GM21528 (cell line): ENCODE results near the gene WDR33.

ENCODE experiments used
- ATAC-seq: cut with Tn5 transposase; IDR thresholded peaks from one replicate; pipeline ENCODE4 v1.9.1; 2021; ENCODE audit warnings: mild to moderate bottlenecking, moderate library complexity; ENCODE audit not compliant: unreplicated experiment, low FRiP score

Gene WDR33

DNA sequence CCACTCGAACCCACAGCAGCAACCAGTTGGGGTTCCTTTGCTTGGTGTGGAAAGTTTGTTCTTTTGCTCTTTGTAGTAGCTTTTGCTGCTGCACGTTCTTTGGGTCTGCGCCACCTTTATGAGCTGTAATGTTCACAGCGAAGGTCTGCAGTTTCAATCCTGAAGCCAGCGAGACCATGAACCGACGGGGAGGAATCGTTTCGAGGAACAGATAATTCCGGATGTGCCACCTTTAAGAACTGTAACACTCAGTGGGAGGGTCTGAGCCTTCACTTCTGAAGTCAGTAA is 150.7 kb downstream of the WDR33 start:
- ATAC-seq = no peak

DNA sequence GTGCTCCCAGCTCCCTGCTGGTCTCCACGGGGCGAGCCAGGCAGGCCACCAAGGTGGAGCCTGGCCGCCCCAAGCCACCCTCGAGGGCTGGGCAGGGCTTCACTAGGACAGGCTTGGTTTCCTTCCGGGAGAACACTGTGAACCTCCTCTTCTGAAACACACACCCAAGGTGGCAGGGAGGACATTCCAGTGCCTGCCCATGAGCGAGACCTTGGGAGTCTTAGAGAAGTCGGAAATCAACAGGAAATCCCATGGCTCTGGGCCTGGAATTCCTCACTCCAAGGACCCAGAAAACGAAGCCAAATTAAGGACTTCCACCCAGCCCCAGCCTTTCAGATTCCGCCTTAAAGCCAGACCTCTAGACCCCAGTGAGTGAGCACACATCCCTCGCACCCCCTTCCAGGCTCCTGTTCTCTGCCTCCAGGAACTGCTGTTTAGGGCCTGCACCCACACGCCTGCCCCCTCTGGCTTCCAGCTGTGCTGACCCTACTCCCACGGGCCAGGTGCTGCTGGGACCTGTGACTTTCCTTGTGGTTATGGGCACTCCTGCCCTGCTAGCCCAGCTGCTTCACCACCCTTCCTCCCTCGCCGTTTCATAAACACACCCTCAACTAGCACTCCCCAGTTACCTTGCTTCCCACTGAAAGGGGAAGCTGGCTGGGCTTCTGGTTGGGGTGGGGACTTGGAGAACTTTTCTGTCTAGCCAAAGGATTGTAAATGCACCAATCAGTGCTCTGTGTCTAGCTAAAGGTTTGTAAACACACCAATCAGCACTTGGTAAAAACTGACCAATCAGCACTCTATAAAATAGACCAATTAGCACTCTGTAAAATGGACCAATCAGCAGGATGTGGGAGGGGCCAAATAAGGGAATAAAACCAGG is 151.3 kb downstream of the WDR33 start:
- no peak for ATAC-seq

DNA sequence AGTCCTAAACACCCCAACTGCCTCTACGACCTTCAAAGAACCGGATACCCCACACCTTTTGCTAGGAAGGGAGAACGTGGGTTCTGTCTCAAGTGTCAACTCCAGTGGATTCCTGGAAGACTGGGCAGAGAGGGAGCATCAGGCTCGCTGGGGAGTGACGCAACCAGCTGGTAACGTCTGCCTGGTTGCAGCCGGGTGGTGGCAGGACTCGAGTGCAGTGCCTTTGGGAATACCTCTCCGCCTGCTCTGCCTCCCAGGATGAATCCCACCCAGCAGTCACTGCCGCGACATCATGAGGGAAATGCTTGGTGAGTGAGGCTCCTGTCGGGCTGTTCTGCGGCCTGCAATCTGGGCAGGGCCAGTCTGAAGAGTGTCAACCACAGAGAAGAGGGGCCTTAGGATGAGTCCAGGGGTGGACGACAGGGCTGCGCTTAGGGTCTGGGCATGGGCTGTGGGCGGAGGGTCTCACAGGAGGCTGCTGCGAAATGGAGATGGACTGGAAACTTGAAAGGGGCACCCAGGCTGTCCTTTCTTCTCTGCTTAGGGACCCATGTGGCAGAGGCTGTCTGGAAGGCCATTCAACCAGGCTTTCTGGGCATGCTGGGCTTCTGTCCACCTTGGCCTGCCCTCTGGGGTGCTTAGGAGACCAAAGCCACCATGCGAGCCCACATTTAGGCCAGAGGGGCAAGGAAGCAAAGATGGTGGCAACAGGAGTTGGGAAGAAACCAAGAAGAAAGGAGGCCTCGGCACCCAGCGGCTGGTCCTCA is 152.1 kb downstream of the WDR33 start:
- ATAC-seq = no peak

DNA sequence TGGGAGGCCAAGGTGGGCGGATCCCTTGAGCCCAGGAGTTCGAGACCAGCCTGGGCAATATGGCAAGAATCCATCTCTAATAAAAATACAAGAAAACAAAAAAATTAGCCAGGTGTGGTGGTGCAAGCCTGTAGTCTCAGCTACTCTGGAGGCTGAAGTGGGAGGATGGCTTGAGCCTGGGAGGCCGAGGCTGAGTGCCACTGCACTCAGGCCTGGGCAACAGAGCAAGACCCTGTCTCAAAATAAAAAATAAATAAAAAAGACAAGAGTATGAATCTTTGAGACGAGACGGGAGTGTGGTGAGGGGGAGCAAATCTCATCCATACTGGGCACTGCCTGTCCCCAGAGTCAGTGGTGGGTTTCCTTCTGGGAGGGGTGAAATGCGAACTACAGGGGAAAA is 152.8 kb downstream of the WDR33 start:
- ATAC-seq = no peak

DNA sequence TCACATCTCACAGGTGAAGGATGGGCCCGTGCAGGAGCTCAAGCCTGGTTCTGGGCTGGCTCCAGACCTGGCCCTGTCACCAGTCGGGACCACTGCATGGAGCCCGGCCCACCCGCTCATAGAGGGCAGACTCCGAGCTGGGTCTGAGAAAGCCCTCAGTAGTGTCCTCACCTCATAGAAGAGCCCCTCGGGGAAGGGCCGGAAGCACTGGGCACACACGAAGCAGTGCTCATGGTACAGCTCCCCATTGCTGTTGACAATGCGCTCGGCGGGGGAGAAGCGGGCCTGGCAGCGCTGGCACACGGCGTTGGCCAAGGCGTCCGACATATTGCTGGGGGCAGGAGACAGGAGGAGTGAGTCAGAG is 153.8 kb downstream of the WDR33 start:
- no peak for ATAC-seq

DNA sequence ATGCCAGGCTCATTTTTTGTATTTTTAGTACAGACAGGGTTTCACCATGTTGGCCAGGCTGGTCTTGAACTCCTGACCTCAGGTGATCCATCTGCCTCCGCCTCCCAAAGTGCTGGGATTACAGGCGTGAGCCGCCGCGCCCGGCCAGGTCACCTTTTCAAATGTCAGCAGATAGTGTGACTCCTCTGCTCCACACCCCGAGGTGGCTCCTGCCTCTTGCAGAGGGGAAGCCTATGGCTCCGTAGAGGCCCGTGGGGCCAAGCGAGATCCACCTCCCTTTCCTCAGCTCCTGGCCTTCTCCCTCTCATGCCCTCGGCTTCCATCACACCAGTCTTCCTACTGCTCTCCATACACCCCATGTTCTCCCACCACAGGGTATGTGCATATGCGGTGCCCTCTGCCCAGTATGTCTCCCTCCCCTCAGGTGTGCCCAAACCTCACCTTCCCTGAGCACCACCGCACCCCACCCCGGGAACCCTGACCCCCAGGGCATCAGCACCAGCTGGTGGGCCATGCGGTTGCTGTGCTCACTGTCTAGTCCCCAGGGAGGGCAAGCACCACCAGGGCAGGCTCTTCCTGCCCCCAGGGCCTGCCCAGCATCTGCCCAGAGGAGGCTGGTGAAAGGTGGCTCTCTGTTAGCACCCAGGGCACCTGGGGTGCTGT is 154.3 kb downstream of the WDR33 start:
- ATAC-seq = no peak

DNA sequence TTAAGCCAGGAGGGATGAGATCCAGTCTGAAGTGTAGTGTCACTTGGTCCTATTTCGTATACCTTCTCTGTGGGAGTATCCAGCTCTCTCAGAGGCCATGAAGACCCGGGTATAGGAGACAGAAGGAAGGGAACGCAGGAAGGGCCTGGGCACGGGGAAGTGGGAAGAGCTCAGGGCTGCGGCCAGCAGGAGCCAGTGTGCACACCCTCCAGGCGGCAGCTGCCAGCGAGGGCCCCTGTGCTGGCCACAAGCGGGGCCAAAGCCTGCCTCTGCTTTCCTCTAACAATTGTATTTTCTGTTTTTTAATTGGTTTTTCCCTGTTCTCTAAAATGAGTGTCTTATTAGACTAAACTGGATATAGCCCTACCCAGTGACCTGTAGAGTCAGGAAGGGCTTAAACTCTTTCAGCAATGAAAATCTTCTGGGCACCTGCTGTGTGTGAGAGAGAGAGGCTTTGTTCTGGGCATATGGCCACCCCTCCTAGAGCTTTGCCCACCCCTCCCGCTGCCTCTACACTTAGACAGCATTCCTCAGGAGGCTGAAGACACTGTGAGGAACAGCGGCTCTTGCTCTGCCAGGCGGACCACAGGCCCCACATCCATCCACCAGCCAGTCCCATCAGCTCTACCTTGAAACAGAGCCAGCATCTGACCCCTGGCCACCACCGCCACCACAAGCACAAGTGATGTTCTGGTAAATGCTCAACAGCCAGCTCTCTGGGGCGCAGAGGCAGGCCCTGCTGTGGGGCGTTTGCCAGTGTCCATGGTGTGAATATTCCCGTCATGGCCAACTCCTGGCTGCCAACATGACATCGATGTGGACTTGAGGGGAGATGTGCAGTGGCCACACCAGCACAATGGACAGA is 155.5 kb downstream of the WDR33 start:
- no peak for ATAC-seq

DNA sequence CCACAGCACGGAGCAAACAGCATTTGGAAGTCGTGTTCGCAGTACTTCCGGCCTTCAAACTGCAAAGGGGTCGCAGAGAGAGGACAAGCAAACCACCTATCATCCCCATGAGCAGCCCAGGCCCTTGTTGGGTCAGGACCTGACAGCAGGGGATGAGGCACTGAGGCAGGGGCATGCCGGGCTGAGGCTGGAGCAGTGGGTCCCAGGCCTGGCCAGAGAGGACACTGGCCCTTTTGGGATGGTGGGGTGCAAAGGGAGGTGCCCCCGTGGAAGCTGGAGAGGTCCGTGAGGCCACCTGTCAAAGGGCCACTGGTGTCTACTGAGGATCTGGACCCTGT is 156.2 kb downstream of the WDR33 start:
- no peak for ATAC-seq

DNA sequence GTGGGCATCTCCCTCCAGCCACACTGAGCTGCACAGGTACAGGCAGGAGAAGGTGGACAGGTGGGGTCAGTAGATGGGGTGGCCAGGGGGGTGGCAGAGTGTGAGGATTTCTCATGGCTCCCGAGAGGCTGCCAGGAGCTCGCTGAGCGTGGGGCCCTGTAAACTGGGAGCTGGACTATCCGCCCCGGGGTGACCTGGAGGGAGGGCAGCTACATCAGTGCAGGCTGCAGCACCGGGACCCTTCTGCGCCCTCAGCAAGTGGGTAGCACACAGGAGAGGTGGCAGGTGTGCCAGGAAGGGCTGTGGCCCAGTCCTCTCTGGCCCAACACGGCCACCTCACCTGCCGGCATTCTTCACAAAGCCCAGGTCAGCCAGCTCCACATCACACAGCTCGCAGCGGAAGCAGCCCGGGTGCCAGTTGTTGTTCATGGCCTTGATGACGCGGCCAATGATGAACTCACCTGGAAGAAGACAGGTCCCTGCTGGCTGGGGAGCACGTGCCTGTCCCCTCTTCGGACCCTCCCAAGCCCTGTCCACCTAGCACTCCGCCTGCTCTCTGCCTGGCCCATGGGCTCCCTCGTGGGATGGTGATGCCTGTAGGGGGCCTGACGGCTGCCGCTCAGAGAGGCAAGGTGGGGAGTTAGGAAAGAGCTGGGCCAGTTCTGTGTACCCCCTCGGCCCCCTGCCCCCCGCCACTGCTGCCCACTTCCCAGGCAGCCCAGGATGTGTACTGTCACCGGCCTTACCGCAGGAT is 156.7 kb downstream of the WDR33 start:
- ATAC-seq = no peak

DNA sequence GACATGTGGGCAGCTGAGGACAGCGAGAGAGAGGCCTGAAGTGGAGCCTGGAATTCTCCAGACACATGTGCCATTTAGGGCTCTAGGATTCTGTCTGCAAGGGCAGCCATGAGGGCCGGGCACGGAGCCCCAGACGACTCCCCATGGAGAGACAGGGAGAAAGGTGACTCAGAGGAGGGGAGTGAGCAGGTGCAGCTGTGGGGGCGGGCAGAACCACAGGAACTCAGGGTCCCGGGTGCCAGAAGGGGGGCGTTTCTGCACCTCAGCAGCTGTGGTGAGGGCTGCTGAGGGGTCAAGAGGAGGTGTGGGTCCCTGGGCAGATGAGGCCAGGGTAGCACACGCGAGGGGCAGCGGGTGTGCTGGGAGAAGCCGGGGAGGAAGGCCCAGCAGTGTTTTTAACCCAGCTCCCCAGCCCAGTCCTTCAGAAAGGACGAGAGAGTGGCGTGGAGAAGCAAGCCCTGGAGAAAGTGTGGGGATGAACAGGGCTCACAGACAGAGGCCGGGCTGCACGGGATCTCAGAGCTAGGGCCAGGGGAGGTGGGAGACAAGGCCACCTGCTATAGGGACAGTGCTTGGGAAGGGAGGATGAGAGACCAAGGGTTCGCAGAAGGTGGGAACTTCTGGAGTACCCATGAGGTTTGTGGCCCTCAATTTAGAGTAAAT is 157.4 kb downstream of the WDR33 start:
- no peak for ATAC-seq

DNA sequence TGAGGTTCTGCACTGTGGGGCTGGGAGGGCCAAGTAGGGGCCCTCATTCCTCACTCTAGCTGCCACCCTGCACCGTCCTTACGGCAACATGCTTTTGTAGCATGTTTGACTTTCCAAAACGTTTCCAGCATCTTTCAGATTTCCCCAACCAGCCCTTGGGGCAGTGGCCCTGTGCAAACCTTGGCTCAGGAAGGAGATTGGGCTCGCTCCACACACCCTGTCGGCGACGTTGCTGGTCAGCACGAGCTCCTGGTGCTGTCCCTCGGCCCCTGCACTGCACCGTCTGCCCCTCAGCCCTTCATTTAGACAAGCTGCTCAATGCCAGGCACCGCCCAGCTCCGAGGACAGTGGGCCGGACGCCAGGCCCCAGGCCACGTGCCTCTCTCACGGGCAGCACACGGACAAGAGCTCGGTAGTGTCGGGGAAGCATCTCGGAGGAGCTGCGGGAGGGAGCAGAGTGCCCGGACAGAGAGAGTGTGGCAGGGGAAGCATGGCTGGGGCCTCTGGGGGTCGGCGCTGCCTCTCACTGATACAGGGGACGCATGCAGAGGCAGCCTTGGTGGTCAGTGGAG is 158.1 kb downstream of the WDR33 start:
- ATAC-seq = no peak

DNA sequence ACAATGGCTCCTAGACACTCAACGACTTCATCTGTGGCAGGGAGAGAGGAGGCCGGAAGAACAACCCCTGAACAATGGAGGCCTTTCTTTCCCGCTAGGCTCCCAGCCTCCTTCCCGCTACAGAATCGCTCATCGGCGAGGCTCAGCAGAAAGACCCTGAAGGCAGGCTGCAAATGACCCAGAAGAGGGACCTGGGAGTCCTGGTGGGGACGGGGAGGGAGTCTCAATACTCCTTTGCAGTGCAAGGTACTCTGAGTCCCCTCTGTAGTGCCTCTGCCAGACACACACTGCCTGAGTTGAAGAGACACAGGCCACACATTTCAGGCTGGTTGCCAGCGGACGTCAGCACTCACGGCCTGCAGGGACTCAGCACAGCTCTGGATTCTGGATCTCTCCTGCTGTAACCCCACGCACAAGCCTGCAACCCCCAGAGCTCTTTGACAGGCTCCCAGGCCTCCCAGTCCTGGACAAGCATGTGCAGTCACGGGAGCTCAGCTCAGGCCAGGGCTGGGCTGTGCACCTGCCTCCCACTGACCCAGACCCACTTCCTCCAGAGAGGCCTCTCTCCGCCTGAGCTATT is 158.9 kb downstream of the WDR33 start:
- no peak for ATAC-seq

DNA sequence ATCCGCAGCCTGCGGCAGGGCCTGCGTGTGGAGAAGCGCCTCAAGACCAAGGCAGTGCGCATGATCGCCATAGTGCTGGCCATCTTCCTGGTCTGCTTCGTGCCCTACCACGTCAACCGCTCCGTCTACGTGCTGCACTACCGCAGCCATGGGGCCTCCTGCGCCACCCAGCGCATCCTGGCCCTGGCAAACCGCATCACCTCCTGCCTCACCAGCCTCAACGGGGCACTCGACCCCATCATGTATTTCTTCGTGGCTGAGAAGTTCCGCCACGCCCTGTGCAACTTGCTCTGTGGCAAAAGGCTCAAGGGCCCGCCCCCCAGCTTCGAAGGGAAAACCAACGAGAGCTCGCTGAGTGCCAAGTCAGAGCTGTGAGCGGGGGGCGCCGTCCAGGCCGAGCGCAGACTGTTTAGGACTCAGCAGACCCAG is 159.6 kb downstream of the WDR33 start:
- no peak for ATAC-seq
